ENCODE measurements around the gene CDKN2AIPNL. TPM values are rescaled to one million over a fixed set of nuclear protein-coding genes. Genes with fewer than 3 reads are reported as not detected.

The CDKN2AIPNL gene
- total RNA-seq (2022) = 75.1 and 82.4 TPM in 2 replicates
- percentile 82 among the genes with signal in this experiment for Bru-seq, nascent RNA
- BruChase-seq, experiment 1, labeled RNA remaining after a 6-hour chase = percentile 87 among the genes with signal in this experiment
- percentile 78 among the genes with signal in this experiment for BruChase-seq, experiment 2, labeled RNA remaining after a 2-hour chase
- long read RNA-seq, transcript CDKN2AIPNL-202 (3 exons, 1,223 nt) = major isoform, 163 of 175 reads
- long read RNA-seq, partial matches to known transcripts = 2 of 175 reads
- long read RNA-seq, other reads (novel, unspliced or antisense) = 10 of 175 reads

- Mint-ChIP-seq H3K4me1 (ENCODE audit: insufficient read depth, unreplicated experiment) (peaks cover 37% of the 10 kb centered on the region), H3K36me3 (ENCODE audit: insufficient read depth, unreplicated experiment) (peaks cover 26% of the 10 kb centered on the region), H3K4me3 (ENCODE audit: unreplicated experiment) (peak within 1 kb of the TSS; percentile 96), H3K27me3 (ENCODE audit: insufficient read depth, unreplicated experiment) (no peaks in the 10 kb centered on the region), H3K9me3 (ENCODE audit: unreplicated experiment) (no peaks in the 10 kb centered on the region), H3K27ac (ENCODE audit: low read depth, unreplicated experiment) (peak within 1 kb of the TSS; percentile 91)
- intact Hi-C loops (cut with micrococcal nuclease) = loop anchor here (1.0 to 2.0 kb wide), 7 partner anchors 24 to 165 kb away; partner anchors contain the start of gene UBE2B
- DNase-seq (ENCODE audit: unreplicated experiment) = peak; percentile 93
- POLR2A ChIA-PET = interaction anchor here (0.5 to 9.8 kb wide), 38 partner anchors 8 to 197 kb away, joined by 3 to 147 read pairs (median 5); partner anchors contain the start of genes JADE2 and UBE2B
- no TSS peak for BruUV-seq (replicated peaks)
- CTCF ChIA-PET = interaction anchor here (0.6 to 8.5 kb wide), 51 partner anchors 8 to 372 kb away, joined by 3 to 86 read pairs (median 4); partner anchors contain the start of gene UBE2B
- TF ChIP-seq CTCF (IDR thresholded peaks at IDR 0.05; ENCODE audit: unreplicated experiment) = peak; percentile 79
Measured at GRCh38 chr5:134411546-134412266, at the start of gene CDKN2AIPNL. Gene CDKN2AIPNL, minus strand, starts transcription at chr5:134411881. Its CDS starts 27 bp downstream, at chr5:134411854.

- no TSS peak for BruUV-seq (replicated peaks)
Measured at GRCh38 chr5:134460551-134460950, 48.9 kb upstream of the CDKN2AIPNL start.

GRCh38 chr5:134459491-134459890, 47.8 kb upstream of the CDKN2AIPNL start:
- CTCF ChIA-PET = interaction anchor here (0.8 to 2.5 kb wide), 6 partner anchors 14 to 280 kb away, joined by 3 to 16 read pairs (median 4); no protein-coding TSS in a partner anchor
- H3K27ac Mint-ChIP-seq (ENCODE audit: low read depth, unreplicated experiment) = peak overlapping the region; percentile 68
- intact Hi-C loops (cut with micrococcal nuclease) = no loop called here
- POLR2A ChIA-PET = interaction anchor here (0.8 to 11.6 kb wide), 9 partner anchors 14 to 93 kb away, joined by 3 to 321 read pairs (median 5); partner anchors contain the start of genes CDKL3, CDKN2AIPNL and JADE2
- no peak for DNase-seq (ENCODE audit: unreplicated experiment)
- H3K4me3 Mint-ChIP-seq (ENCODE audit: unreplicated experiment) = no peak overlapping the region
- BruUV-seq (replicated peaks) = no TSS peak
- H3K9me3 Mint-ChIP-seq (ENCODE audit: unreplicated experiment) = no peaks in the 10 kb centered on the region
- peaks cover 37% of the 10 kb centered on the region for H3K4me1 Mint-ChIP-seq (ENCODE audit: insufficient read depth, unreplicated experiment)
- TF ChIP-seq CTCF (IDR thresholded peaks at IDR 0.05; ENCODE audit: unreplicated experiment) = no peak
- no peaks in the 10 kb centered on the region for H3K27me3 Mint-ChIP-seq (ENCODE audit: insufficient read depth, unreplicated experiment)
- H3K36me3 Mint-ChIP-seq (ENCODE audit: insufficient read depth, unreplicated experiment) = no peaks in the 10 kb centered on the region

More at GRCh38 chr5:134460551-134460950, 48.9 kb upstream of the CDKN2AIPNL start:
- no peak for TF ChIP-seq CTCF (IDR thresholded peaks at IDR 0.05; ENCODE audit: unreplicated experiment)
- peak; percentile 80 for DNase-seq (ENCODE audit: unreplicated experiment)
- intact Hi-C loops (cut with micrococcal nuclease) = no loop called here
- H3K27me3 Mint-ChIP-seq (ENCODE audit: insufficient read depth, unreplicated experiment) = no peaks in the 10 kb centered on the region
- POLR2A ChIA-PET = interaction anchor here (0.6 to 11.6 kb wide), 6 partner anchors 12 to 88 kb away, joined by 3 to 321 read pairs (median 6); partner anchors contain the start of genes CDKN2AIPNL and JADE2
- no peak overlapping the region for H3K4me3 Mint-ChIP-seq (ENCODE audit: unreplicated experiment)
- no peaks in the 10 kb centered on the region for H3K9me3 Mint-ChIP-seq (ENCODE audit: unreplicated experiment)
- CTCF ChIA-PET = interaction anchor here (0.7 to 2.5 kb wide), 3 partner anchors 51 to 67 kb away, joined by 3 to 16 read pairs (median 4); no protein-coding TSS in a partner anchor
- peak overlapping the region; percentile 49 for H3K27ac Mint-ChIP-seq (ENCODE audit: low read depth, unreplicated experiment)
- H3K36me3 Mint-ChIP-seq (ENCODE audit: insufficient read depth, unreplicated experiment) = no peaks in the 10 kb centered on the region
- peaks cover 43% of the 10 kb centered on the region for H3K4me1 Mint-ChIP-seq (ENCODE audit: insufficient read depth, unreplicated experiment)

Measured in MCF 10A (cell line).